Measurements from ENCODE around the gene ZNF414.
"Not testable (repeated sequence)": the region's sequence is repeated elsewhere in the genome, so short reads cannot be mapped to it uniquely, and the experiment has no call there.

ZNF414 gene

DNA sequence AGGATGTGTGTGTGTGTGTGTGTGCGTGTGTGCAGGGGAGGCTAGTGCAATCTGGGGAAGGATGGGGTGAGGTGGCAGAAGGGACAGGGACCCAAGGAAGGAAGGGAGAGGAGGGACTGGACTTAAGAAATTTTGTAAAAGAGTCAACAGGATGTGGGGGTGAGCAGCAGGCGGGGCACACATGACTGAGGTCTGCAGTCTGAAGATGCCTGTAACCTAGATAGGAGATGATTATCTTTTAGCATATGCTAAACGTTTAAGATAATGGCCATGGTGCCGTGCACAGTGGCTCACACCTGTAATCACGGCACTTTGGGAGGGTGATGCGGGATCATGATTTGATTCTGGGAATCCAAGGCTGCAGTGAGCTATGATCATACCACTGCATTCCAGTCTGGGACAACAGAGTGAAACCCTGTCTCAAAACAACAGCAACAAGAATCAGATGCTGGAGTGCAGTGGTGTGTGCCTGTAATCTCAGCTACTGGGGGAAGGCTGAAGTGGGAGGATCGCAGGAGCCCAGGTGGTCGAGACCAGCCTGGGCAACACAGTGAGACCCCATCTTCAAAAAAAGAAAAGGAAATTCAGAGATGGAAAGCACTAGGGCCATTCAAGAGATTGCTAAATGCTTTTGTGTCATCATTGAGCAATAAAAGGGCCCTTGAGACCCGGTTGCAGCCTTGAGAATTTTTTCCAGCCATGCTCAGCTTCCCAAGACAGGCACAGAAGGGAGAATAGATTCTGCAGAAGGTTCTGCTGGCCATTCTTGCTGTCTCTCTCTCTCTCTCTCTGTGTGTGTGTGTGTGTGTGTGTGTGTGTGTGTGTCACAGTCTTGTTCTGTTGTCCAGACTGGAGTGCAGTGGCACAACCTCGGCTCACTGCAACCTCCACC is 3.8 kb upstream of the ZNF414 start:
- DNase-seq = peak; percentile 72

DNA sequence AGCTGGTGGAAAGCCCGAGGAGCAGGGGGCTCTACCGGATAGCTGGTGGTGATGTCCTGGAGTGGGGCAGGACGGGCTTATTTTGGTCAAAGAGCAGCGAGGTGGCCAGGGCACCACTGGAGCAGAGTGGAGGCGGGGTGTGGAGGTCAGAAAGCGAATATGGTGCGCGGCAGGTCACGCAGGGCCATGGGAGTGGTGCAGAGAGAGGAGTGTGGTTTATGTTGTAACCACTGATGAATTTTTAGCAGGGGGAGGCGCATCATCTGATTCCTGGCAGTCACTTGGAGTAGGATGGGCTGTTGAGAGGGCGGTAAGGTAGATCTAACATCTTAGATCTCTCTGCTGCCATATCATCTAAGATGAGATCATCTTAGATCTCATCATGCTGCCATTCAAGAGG is 1.4 kb upstream of the ZNF414 start:
- peak; percentile 82 for DNase-seq

DNA sequence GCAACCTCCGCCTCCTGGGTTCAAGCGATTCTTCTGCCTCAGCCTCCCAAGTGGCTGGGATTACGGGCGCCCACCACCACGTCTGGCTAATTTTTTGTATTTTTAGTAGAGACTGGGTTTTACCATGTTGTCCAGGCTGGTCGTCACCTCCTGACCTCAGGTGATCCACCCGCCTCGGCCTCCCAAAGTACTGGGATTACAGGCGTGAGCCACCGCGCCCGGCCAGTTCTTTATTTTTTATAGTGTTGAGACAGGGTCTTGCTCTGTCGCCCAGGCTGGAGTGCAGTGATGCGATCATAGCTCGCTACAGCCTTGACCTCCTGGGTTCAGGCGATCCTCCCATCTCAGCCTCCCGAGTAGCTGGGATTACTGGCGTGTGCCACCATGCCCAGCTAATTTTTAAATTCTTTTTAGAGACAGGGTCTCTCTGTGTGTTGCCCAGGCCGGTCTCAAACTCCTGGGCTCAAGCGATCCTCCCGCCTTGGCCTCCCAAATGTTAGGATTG is 590 bp upstream of the ZNF414 start:
- not testable (repeated sequence) for DNase-seq

DNA sequence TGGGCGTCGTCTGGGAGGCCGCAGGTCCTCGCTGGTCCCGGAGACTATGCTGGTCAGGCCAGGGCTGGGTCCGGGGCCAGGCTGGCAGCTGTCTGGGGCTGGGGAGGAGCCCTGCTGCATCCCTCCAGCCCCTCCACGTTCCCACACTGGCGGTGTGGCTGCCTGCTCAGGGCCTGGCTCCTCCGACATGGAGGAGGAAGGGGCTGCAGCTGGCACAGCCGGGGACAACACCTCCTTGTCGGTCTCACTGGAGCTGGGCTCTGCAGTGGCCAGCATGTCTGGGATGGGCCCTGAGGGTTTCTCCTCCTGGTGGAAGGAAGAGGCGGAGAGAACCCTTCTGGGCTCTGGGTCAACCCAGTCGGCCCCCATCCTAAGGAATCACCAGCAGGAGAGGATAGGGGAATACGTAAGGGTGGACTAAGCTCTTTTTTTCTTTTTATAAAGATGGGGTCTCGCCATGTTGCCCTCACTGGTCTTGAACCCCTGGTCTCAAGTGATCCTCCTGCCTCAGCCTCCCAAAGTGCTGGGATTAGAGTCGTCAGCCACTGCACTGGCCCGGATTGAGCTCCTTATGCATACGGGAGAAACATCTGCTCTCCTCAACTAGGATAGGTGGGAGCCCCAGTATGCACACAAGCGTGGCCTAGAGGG is 806 bp downstream of the ZNF414 start:
- no peak for DNase-seq

DNA sequence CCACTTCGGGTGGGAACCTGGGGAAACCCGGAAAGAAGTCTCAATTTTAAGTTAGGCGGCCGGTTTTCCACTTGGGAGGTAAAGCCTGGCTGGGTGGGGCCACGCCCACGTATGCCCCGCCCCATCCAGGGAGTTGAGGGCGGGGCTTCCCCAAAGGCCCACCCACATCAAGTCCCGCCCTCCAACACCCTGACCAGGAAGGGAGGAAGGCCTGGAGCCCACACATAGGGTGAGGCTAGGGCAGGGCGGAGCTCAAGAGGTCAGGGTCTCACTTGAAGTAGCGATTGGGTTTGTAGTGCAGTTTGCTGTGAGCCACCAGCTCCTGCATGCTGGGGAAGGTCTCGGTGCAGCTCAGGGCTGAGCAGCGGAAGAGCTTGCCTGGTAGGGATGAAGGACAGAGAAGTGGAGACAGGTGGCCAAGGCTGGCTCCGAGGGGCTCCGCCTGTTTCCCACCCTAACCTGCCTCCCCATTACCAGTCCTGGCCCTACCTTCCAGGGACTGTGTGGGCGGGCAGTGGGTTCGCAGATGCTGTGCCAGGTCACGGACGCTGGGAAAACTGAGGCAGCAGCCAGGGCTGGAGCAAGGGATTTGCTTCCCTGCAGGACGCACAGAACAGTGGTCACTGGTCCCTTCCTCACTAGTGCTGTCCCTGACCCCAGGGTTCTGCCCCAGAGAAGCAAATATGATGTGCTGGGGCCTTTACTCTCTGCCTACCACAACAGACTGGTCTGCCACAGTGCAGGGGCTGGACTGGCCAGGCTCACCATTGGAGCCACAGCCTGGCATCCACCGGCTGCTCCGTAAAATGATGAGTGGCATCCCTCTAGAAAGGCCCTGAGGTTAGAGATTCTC is 1.6 kb downstream of the ZNF414 start:
- no peak for DNase-seq

DNA sequence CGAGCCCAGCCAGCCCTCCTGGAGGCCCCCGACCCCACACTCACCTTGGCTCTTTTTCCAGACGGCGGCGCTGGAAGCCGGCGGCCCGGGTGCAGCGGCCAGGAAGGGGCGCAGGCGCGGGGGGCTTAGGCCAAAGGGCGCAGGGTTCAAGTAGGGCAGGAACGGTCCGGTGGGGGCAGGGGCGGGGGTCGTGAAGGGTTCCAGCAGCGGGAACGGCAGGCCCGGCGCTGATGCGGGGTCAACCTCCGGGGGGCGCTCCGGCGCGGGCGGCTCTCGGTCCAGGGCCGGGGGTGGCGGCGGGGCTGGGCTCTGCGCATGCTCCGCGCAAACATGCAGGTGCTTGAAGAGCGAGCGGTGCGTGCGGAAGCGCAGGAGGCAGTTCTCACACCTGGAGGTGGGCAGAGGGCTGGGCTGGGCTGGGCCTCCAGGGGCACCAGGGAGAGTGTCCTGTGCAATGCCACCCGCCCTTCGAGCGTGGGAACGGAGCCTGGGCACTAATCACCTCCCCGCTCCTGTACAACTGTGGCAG is 2.3 kb downstream of the ZNF414 start:
- DNase-seq = no peak

DNA sequence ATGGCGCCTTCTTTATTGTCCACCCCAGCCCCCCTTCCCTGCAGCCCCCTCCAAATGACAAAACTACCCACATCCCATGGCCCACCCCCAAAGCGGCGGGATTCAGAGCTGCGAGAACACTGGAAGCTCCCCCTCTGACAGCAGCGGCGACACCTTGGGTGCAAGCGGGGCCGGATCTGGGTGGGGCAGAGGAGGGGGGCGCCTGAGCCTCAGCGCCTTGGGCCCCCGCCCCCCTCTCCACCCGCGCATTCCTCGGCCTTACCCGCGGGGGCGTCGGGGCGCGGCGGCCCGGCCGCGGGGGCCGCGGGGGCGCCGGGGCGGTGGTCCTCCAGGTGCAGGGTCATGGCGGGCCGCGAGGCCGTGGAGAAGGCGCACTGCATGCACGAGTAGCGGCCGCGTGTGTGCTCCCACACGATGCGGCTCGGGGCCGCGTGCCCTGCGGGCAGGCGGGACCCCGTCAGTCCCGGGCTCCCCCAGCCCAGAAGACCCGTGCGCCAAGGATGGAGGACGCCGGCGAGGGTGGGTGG is 3.3 kb downstream of the ZNF414 start:
- no peak for DNase-seq

DNA sequence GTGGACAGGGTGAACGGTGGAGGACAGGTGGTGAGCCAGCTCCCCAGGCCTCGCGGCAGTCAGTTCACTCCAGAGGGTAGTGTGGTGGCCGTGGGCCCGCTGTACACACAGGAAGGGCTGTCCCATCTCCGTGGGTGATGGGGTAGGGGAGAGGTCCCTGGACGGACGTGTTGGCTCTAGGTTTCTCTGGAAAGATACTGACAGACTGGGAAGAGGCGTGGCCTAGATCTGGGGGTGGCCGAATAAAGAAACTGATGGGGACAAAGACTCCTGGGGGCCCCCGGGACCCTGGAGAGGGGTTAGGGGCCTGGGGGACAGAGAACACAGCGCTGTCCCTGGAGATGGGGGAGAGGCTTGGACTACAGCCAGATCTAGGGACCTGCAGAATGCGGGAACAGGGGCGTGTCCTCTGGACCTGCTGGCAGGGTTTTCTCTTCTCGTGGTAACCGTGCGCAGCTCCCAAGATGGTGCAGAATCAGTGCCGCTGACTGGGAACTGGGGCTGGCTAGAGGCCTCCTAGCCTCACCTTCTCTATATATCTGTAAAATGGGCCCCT is 7.5 kb downstream of the ZNF414 start:
- DNase-seq = no peak

DNA sequence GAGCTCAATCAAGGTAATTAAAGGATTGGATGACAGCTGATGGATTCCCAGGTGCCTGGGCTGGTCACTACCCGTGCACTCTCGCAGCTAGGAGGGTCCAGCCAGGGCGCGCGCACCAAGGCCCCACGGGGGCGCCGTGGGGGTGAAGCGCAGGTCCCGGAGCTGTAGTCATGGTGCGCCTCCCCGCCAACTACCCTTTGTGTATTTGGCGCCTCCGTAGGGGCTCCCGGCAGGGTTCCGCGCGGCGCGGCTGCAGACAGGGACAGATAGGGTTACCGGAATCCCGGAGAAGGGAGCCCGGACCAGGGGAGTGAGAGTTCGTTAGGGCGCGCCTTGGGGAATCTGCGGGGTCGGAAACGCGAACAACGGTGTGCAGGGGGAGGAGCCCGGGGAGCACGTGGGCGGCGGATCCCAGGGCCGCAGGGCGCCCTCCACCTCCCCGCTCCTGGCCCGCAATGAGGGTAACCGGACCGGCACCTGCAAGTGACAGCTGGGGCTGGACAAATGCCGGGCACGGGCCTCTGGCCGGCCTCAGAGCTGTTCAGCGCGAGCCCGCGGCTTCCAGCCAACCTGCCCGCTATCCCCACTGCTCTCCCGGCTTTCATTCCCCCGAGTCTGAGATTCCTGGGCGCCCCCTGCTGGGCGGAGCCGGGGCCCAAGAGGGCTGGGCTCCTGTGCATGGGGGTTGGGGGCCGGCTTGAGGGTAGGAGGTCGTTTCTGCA is 8.1 kb downstream of the ZNF414 start:
- peak; percentile 66 for DNase-seq

DNA sequence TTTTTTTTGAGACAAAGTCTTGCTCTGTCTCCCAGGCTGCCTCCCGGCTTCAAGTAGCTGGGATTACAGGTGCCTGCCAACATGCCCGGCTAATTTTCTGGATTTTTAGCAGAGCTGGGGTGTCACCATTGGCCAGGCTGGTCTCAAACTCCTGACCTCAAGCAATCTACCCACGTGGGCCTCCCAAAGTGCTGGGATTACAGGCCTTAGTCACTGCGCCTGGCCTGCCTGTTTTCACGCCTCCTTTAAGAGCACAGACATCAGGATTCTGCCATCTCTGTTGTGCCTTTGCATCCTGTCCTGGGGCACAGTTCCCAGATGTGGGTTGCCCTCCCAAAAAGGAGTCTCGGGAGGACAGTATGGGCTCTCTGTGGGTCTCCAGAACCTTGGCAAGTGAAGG is 9.0 kb downstream of the ZNF414 start:
- no peak for DNase-seq

DNA sequence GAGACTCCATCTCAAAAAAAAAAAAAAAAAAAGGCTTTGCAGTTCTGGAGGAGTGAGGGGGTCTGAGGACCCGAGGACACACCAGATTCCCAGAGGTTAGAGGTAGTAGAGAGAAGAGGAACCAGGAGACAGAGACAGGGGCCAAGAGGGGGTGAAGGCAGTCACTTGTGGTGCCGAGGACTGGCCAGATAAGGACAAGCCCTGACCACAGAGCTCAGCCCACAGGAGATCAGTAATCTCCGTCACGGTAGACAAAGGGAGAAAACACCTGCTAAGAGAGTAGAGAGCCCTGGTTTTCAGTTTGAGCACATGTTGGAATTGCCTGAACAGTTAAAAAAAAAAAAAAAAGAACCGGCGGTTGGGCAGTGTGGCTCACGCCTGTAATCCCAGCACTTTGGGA is 9.8 kb downstream of the ZNF414 start:
- no peak for DNase-seq

DNA sequence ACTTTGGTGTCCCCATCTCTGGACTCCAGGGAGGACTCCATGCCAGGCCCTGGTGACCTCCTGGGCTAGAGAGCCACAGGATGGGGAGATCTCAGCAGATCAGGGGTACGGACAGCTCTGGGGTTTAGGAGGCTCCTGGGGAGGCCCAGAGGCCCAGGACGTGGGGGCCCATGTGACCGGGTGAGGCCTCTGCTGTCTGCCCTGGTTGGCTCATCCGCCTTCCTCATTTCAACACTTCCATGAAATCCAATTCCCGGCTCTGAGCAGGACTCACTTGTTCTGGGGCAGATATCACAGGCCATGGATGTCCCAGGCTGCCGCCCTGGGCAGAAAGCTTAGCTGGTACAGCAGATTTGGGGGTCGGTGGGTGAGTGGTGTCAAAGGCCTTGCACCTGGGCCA is 10.5 kb downstream of the ZNF414 start:
- no peak for DNase-seq

DNA sequence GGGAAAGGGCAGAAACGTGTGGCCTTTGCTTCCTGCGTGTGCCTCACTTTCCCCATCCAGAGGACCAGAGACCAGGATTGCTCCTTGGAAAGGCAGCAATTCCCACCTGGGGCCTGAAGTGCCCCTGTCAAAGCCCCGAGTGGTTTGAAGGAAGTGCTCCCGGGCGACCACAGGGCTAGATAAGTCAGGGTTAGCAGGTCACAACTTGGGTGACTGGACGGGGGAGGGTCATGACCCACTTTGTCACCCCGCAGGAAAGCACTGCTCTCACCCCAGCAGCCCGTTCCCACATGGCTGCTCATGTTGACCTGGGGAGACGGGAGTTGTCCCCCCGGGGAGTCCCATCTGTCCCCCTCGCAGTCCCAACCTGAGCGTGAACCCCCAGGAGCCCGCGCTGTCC is 12.0 kb downstream of the ZNF414 start:
- no peak for DNase-seq

DNA sequence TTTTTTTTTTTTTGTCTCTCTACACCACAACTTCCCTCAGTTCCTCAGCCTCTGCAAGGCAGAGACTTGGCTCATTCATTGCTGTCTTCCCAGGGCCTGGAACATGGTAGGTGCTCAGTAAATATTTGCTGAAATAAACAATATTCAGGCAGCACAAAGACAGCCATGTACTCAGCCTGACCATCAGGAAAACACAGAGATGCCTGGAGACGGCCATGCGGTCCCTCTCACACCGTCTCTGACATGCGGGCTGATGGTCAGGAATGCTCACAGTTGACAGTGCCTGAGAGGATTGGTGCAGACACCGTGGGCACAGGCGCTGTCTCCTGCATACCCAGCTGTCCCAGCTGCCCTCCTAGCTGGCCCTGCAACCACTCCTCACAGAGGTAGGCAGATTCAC is 12.5 kb downstream of the ZNF414 start:
- no peak for DNase-seq

DNA sequence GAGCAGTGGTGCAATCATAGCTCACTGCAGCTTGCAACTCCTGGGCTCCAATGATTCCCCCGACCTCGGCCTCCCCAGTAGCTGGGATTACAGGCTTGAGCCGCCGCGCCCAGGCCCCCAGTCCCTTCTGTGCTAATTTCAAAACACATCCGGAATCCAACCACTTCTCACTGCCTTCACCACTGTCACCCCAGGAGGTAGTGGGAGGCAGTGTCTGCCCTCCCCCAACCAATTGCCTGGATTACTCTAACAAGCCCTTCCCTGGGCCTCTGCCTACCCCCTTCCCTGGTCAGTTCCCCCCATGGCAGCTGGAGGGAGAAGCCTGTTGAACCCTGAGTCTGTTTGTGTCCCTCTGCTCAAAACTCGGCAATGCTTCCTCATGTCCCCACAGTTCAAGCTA is 13.8 kb downstream of the ZNF414 start:
- no peak for DNase-seq

DNA sequence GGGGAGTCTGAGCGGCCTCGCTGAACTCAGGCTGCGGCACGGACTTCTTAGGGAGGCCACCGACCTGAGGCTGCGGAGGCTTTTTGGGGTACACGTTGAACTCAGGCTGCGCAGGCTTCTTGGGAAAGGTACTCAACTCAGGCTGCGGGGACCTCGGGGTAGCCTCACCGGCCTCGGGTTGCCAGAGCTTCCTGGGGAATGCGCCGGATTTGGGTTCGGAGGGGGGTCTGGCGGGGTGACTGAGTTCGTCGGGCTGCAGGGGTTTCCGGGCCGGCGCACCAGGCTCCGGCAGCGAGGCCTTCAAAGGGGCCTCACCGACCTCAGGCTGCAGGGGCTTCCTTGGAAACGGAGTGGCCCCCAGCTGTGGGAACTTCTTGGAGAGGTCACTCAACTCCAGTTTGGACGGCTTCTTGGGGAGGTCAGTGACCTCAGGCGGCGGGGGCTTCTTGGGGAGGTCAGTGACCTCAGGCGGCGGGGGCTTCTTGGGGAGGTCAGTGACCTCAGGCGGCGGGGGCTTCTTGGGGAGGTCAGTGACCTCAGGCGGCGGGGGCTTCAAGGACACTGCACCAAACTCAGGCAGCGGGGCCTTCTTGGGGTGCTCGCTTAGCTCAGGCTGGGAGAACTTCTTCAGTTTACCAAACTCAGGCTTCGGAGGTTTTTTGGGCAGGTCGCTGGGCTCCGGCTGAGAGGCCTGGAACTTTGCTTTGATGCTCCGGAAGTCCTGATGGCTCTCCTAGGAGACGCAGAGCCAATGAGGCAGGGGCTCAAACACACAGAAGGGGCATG is 14.7 kb downstream of the ZNF414 start:
- DNase-seq = no peak

DNA sequence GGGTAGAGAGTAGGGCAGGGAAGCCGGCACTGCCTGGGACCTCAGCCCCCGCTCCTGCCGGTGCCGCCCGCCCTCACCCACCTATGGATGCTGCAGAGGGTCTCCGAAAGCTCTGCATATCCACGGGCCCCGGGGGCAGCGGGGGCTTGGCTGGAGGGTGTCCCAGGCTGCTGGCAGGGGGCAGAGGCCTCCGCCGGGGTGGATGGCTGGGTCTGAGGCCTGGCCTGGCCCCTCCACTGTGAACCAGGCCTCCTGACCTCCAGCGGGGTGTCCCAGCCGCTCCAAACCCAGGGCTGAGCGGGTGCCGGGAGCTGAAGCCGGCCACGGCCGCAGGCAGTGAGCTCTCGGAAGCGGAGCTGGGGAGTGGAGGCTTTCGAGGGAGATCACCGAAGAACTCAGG is 15.7 kb downstream of the ZNF414 start:
- no peak for DNase-seq

DNA sequence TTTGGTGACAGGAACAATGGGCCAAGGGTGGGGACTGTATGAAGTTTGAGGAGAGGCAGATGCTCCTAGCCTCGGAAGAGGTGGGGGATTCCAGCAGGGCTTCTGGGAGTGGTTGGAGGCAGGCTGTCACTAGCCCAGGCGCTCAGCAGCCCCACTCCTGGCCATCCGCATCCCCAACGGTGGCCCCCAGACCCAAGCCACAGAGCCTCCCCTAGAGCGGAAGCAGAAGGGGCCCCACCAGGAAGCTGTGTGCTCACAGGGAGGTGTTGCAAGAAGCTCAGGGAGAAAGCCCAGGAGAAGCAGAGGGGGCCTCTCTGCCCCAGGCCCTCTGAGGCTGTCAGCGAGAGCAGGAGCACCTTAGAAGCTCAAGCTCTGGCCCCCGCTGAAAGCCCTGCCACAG is 19.8 kb downstream of the ZNF414 start:
- DNase-seq = no peak

DNA sequence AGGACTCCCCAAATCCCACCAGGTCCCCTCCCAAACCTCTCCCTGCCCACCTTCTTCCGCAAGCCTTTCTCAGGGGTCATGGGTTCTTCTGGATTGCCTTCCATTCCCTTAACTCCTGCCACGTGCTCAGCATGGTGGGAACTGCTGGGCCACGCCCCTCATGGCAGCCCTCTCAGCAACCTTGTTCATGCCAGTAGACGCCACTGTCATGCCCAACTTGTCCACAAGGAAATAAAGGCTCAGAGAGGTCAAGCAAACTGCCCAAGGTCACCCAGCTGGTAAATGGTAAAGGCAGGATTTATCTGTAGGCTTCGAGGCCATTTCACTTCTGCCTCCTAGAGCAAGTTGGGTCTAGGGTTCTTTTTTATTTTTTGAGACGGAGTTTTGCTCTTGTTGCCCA is 22.4 kb downstream of the ZNF414 start:
- DNase-seq = no peak

DNA sequence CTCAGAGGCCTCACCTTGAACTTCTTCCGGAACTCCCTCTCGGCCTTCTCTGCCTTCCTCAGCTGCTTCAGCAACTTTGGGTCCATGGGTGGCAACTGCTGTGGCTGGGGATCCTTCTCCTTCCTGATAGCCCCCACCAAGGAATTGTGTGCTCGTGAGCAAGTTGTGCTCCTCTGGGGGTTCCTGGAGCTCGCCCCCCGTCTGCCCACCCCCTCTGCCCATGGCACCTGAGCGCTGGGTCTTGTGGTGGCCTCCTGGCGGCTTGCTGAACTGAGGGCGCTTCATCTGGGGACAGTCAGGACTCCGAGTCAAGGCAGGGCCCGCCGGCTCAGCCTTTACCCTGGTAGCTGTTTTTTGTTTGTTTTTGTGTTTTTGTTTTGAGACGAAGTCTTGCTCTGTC is 23.1 kb downstream of the ZNF414 start:
- no peak for DNase-seq

DNA sequence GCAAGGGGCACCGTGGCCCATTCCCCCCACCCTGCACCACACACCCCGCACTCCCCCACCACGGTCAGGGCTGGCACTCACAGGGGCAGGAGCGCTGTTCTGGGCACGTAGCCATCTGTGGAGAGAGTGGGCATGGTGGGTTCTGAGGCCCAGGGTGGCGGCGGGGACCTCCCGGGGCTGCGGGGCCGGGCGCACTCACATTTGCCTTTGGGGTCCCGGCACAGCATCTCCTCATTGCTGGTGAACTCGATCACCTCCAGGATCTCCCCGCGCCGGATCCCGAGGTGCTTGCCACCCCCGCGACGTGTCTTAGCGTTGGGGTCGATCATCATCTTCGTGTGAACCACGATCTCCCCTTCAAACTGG is 23.6 kb downstream of the ZNF414 start:
- DNase-seq = no peak

Data from CD4-positive, alpha-beta T cell treated with Interleukin-10 for 1 hour (primary cell).